B cell (primary cell): ENCODE results near the gene NID1. TPM values are rescaled to one million over a fixed set of nuclear protein-coding genes. Genes with fewer than 3 reads are reported as not detected.

Experiments
- ATAC-seq: fragments of 200-7000 bp; cut with Tn5 transposase; one replicate; pipeline ENCODE4 v1.10.0; 2021; ENCODE audit warnings: low read depth, mild to moderate bottlenecking, moderate number of reproducible peaks, moderate library complexity
- CTCF ChIA-PET: fragments of 350-600 bp; sonication (Branson Sonifier 250); formaldehyde crosslinking; loops from one replicate; lab custom pipeline; 2021; ENCODE audit warnings: antibody characterized with exemption, inconsistent platforms; lab: Charles Lee
- POLR2A ChIA-PET: fragments of 350-600 bp; sonication (Branson Sonifier 250); formaldehyde crosslinking; loops from one replicate; lab custom pipeline; 2021; ENCODE audit warnings: antibody characterized with exemption; lab: Charles Lee
- DNase-seq: peaks from one replicate; pipeline ENCODE4 v3.0.0; 2013
- H2AFZ ChIP-seq: 2 replicates; pipeline ENCODE4 v1.6.1; 2012; ENCODE audit warnings: mild to moderate bottlenecking, low read depth, low read length; ENCODE audit not compliant: insufficient read depth, poor library complexity, severe bottlenecking
- H3K27ac ChIP-seq, 2 donors: 1 replicate in 1 of 2; 2 replicates in 1 of 2; pipeline ENCODE4 v1.5.1; 2012 to 2013; ENCODE audit warnings: low read length in 2 of 2, mild to moderate bottlenecking in 2 of 2, moderate library complexity in 1 of 2
- H3K27me3 ChIP-seq, 4 experiments: fragments of 200-600 bp in 1 of 4; sonication (generic) in 1 of 4; replicated peaks in 1 of 4; 1 replicate in 2 of 4; 2 replicates in 2 of 4; pipeline versions ENCODE4 v1.6.1 to v1.7.0; 2013 to 2016; ENCODE audit warnings: low read length in 3 of 4, mild to moderate bottlenecking in 2 of 4, mixed read lengths in 1 of 4, moderate library complexity in 1 of 4; ENCODE audit not compliant: insufficient read depth in 4 of 4, control insufficient read depth in 3 of 4; ENCODE audit errors: control extremely low read depth in 1 of 4
- H3K36me3 ChIP-seq, 2 experiments: replicated peaks in 1 of 2; 1 replicate in 1 of 2; 2 replicates in 1 of 2; pipeline versions ENCODE4 v1.6.1 to v1.7.1; 2013; ENCODE audit warnings: low read length in 1 of 2; ENCODE audit not compliant: insufficient read depth in 2 of 2, control insufficient read depth in 1 of 2; ENCODE audit errors: control extremely low read depth in 1 of 2, extremely low read depth in 1 of 2
- H3K4me1 ChIP-seq, 2 donors: fragments of 200-600 bp in 1 of 2; sonication (generic) in 1 of 2; 1 replicate in 1 of 2; 2 replicates in 1 of 2; pipeline versions ENCODE4 v1.5.1 to v1.6.1; 2013 to 2017; ENCODE audit warnings: low read length in 2 of 2; ENCODE audit not compliant: control insufficient read depth in 2 of 2, insufficient read depth in 2 of 2
- H3K4me2 ChIP-seq: replicated peaks from 2 replicates; pipeline ENCODE3; 2012; ENCODE audit warnings: mild to moderate bottlenecking, low read depth, low read length; ENCODE audit not compliant: poor library complexity, severe bottlenecking
- H3K4me3 ChIP-seq, 5 experiments: fragments of 200-600 bp in 1 of 5; sonication (generic) in 1 of 5; 1 replicate in 3 of 5; 2 replicates in 2 of 5; pipeline versions ENCODE4 v1.5.1 to v1.7.0; 2011 to 2016; ENCODE audit warnings: low read length in 4 of 5, mild to moderate bottlenecking in 4 of 5, low read depth in 2 of 5, control low read depth in 1 of 5, moderate library complexity in 1 of 5; ENCODE audit not compliant: insufficient read depth in 1 of 5; ENCODE audit errors: control extremely low read depth in 1 of 5, extremely low read depth in 1 of 5
- H3K79me2 ChIP-seq: fragments of 200-600 bp; sonication (generic); one replicate; pipeline ENCODE4 v1.6.0; 2016; ENCODE audit warnings: low read length; ENCODE audit not compliant: control insufficient read depth, insufficient read depth
- H3K9ac ChIP-seq: fragments of 200-600 bp; sonication (generic); 2 replicates; pipeline ENCODE4 v1.6.1; 2017; ENCODE audit warnings: mild to moderate bottlenecking, low read length, moderate library complexity
- H3K9me3 ChIP-seq, 3 donors: one replicate each; pipeline versions ENCODE4 v1.6.1 to v1.7.1; 2013; ENCODE audit warnings: low read length in 2 of 3; ENCODE audit not compliant: control insufficient read depth in 2 of 3, insufficient read depth in 1 of 3; ENCODE audit errors: control extremely low read depth in 1 of 3
- H4K20me1 ChIP-seq: 2 replicates; pipeline ENCODE4 v1.6.0; 2012; ENCODE audit warnings: mild to moderate bottlenecking, low read length; ENCODE audit not compliant: insufficient read depth, control insufficient read depth, poor library complexity, severe bottlenecking
- H3K27ac Mint-ChIP-seq: one replicate; pipeline ENCODE4 v1.8.0; 2021; ENCODE audit warnings: mixed read lengths
- H3K27me3 Mint-ChIP-seq: one replicate; pipeline ENCODE4 v1.8.0; 2021; ENCODE audit warnings: mixed read lengths
- H3K4me1 Mint-ChIP-seq: one replicate; pipeline ENCODE4 v1.8.0; 2021; ENCODE audit warnings: mixed read lengths
- H3K4me3 Mint-ChIP-seq: one replicate; pipeline ENCODE4 v1.8.0; 2021; ENCODE audit warnings: mixed read lengths
- H3K9me3 Mint-ChIP-seq: one replicate; pipeline ENCODE4 v1.8.0; 2022; ENCODE audit warnings: mixed read lengths; ENCODE audit not compliant: insufficient read depth
- CTCF ChIP-seq: fragments of 200-600 bp; IDR thresholded peaks from one replicate; pipeline ENCODE4 v1.8.0; 2022; ENCODE audit warnings: antibody characterized with exemption, mild to moderate bottlenecking
- EZH2 ChIP-seq: IDR thresholded peaks from 2 replicates; pipeline ENCODE4 v1.6.1; 2012; ENCODE audit warnings: borderline replicate concordance, low read depth, mild to moderate bottlenecking, moderate library complexity, low read length; ENCODE audit not compliant: insufficient read depth, poor library complexity, severe bottlenecking
- WGBS: methylation state at CpG from one replicate; pipeline ENCODE4 v1.1.5; 2013; ENCODE audit warnings: missing lambda C conversion rate; ENCODE audit not compliant: insufficient coverage; 5-methylcytosine and 5-hydroxymethylcytosine counted together
- intact Hi-C: fragments of 100-400 bp; cut with micrococcal nuclease; formaldehyde crosslinking; loops from one replicate; pipeline ENCODE4 v1.10.0; 2022
- polyA plus RNA-seq: library from polyadenylated mRNA; depleted of rRNA; stranded (reverse); fragments of >200 nt; gene quantifications from 2 replicates; pipeline ENCODE4 v1.2.3, GENCODE V29; 2012
- total RNA-seq, 2 donors: library from RNA; stranded (reverse); fragments of 120-200 nt in 1 of 2; gene quantifications; 1 replicate in 1 of 2; 2 replicates in 1 of 2; pipeline versions ENCODE4 v1.2.3 to v1.2.4, GENCODE V29; 2013 to 2022

The NID1 gene
- total and polyA plus RNA-seq, 2 donors (not counting 1 experiment from before 2014, with no cell fraction given) = 0.06 TPM; not detected in 1

GRCh38 chr1:235995511-235995910, 69.4 kb downstream of the NID1 start:
- POLR2A ChIA-PET = interaction anchor here (0.6 kb wide), 1 partner anchor 41 kb away, joined by 3 read pairs; no protein-coding TSS in a partner anchor
- no peaks in the 10 kb centered on the region for H3K27me3 ChIP-seq
- H3K4me1 Mint-ChIP-seq = peaks cover 13% of the 10 kb centered on the region
- H3K4me3 ChIP-seq = no peak overlapping the region
- no peak for DNase-seq
- H4K20me1 ChIP-seq = no peaks in the 10 kb centered on the region
- intact Hi-C loops = no loop called here
- H3K9me3 ChIP-seq = peaks cover 0 to 5% (median 0%) of the 10 kb centered on the region in 3 donors
- no peak overlapping the region for H3K9ac ChIP-seq
- TF ChIP-seq CTCF = no peak
- no peak for TF ChIP-seq EZH2
- no peak overlapping the region for H3K27ac ChIP-seq
- CTCF ChIA-PET = interaction anchor here (0.9 kb wide), 1 partner anchor 24 kb away, joined by 5 read pairs; no protein-coding TSS in a partner anchor
- no peak for ATAC-seq
- 93% methylated on average over 3 of the region's 3 CpGs for WGBS
- H3K79me2 ChIP-seq = no peaks in the 10 kb centered on the region
- H3K36me3 ChIP-seq = no peaks in the 10 kb centered on the region
- H3K9me3 Mint-ChIP-seq = peaks cover 1% of the 10 kb centered on the region
- H3K4me3 Mint-ChIP-seq = no peak overlapping the region
- H3K4me2 ChIP-seq = no peak overlapping the region
- no peak overlapping the region for H2AFZ ChIP-seq
- H3K27ac Mint-ChIP-seq = no peak overlapping the region
- H3K4me1 ChIP-seq = peaks cover 6 to 10% of the 10 kb centered on the region in 2 donors
- peaks cover 9% of the 10 kb centered on the region for H3K27me3 Mint-ChIP-seq

- H3K4me2 ChIP-seq = no peak overlapping the region
- CTCF ChIA-PET = no interaction called here
- no peak overlapping the region for H3K4me3 ChIP-seq
- intact Hi-C loops = no loop called here
- 98% methylated on average over 24 of the region's 31 CpGs for WGBS
- H3K27me3 Mint-ChIP-seq = no peaks in the 10 kb centered on the region
- no peak overlapping the region for H3K27ac ChIP-seq
- no peaks in the 10 kb centered on the region for H3K4me1 Mint-ChIP-seq
- H3K9me3 Mint-ChIP-seq = peaks cover 13% of the 10 kb centered on the region
- POLR2A ChIA-PET = no interaction called here
- H3K4me3 Mint-ChIP-seq = no peak overlapping the region
- ATAC-seq (no peak), DNase-seq (no peak)
- TF ChIP-seq EZH2 = no peak
- no peak for TF ChIP-seq CTCF
- no peaks in the 10 kb centered on the region for H3K79me2 ChIP-seq
- no peaks in the 10 kb centered on the region for H3K27me3 ChIP-seq
- no peak overlapping the region for H3K9ac ChIP-seq
- H2AFZ ChIP-seq = no peak overlapping the region
- no peak overlapping the region for H3K27ac Mint-ChIP-seq
- peaks cover 2 to 14% (median 11%) of the 10 kb centered on the region in 3 donors for H3K9me3 ChIP-seq
- no peaks in the 10 kb centered on the region for H4K20me1 ChIP-seq
- peaks cover 0 to under 1% of the 10 kb centered on the region in 2 donors for H3K4me1 ChIP-seq
- H3K36me3 ChIP-seq = no peaks in the 10 kb centered on the region
Observed at GRCh38 chr1:235993652-235994051, 71.2 kb downstream of the NID1 start.
